C4-2B (cell line): Measurements from ENCODE around the gene FBXO42.
"Not testable (repeated sequence)": the region's sequence is repeated elsewhere in the genome, so short reads cannot be mapped to it uniquely, and the experiment has no call there.

ENCODE experiments used
- H3K27ac ChIP-seq: fragments of 450-650 bp; 2 replicates; pipeline ENCODE4 v1.5.1; 2017
- CTCF ChIP-seq: fragments of 450-650 bp; conservative IDR thresholded peaks from 2 replicates; pipeline ENCODE4 v1.5.1; 2017; ENCODE audit warnings: mild to moderate bottlenecking
- ZFX ChIP-seq: fragments of 450-650 bp; IDR thresholded peaks from 2 replicates; pipeline ENCODE4 v1.6.1; 2017

The FBXO42 gene

GRCh38 chr1:16248603-16249516 is 103.4 kb downstream of the FBXO42 start:
- TF ChIP-seq CTCF (no peak), ZFX (no peak)
- H3K27ac ChIP-seq, result peak overlapping the region; percentile 91

GRCh38 chr1:16248007-16248436 is 104.3 kb downstream of the FBXO42 start:
- peak overlapping the region; percentile 91 for H3K27ac ChIP-seq
- no peak for TF ChIP-seq CTCF

- TF ChIP-seq ZFX, result no peak
- TF ChIP-seq CTCF, result no peak
- peak overlapping the region; percentile 91 for H3K27ac ChIP-seq
Observed at GRCh38 chr1:16247441-16247840, 104.8 kb downstream of the FBXO42 start.

GRCh38 chr1:16246961-16247360 is 105.3 kb downstream of the FBXO42 start:
- TF ChIP-seq ZFX (no peak), CTCF (no peak)
- peak overlapping the region; percentile 91 for H3K27ac ChIP-seq

- not testable (repeated sequence) for H3K27ac ChIP-seq
Observed at GRCh38 chr1:16246239-16246638, 106.0 kb downstream of the FBXO42 start.

- no peak overlapping the region for H3K27ac ChIP-seq
- TF ChIP-seq ZFX, result no peak
- no peak for TF ChIP-seq CTCF
Observed at GRCh38 chr1:16245476-16246196, 106.6 kb downstream of the FBXO42 start.

GRCh38 chr1:16244650-16245285 is 107.5 kb downstream of the FBXO42 start:
- no peak for TF ChIP-seq ZFX
- peak; percentile 49 for TF ChIP-seq CTCF
- H3K27ac ChIP-seq, result no peak overlapping the region
